ENCODE results near the gene ZNF575.

DNA sequence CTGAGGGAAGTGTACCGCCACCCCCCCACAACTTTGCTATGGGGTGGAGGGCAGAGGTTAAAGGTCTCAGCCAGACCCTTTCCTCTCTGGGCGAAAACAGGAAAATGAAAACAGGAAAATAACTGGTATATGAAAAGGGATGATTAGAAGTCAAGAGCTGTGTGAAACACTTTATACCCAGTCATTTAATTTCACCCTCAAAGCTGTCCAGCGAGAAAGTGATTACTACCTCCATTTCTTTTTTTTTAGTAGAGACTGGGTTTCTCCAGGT, 27.9 kb upstream of the ZNF575 start:
- no peak for TF ChIP-seq NFIC (IDR thresholded peaks at IDR 0.05)
- TF ChIP-seq, protein P1, sequence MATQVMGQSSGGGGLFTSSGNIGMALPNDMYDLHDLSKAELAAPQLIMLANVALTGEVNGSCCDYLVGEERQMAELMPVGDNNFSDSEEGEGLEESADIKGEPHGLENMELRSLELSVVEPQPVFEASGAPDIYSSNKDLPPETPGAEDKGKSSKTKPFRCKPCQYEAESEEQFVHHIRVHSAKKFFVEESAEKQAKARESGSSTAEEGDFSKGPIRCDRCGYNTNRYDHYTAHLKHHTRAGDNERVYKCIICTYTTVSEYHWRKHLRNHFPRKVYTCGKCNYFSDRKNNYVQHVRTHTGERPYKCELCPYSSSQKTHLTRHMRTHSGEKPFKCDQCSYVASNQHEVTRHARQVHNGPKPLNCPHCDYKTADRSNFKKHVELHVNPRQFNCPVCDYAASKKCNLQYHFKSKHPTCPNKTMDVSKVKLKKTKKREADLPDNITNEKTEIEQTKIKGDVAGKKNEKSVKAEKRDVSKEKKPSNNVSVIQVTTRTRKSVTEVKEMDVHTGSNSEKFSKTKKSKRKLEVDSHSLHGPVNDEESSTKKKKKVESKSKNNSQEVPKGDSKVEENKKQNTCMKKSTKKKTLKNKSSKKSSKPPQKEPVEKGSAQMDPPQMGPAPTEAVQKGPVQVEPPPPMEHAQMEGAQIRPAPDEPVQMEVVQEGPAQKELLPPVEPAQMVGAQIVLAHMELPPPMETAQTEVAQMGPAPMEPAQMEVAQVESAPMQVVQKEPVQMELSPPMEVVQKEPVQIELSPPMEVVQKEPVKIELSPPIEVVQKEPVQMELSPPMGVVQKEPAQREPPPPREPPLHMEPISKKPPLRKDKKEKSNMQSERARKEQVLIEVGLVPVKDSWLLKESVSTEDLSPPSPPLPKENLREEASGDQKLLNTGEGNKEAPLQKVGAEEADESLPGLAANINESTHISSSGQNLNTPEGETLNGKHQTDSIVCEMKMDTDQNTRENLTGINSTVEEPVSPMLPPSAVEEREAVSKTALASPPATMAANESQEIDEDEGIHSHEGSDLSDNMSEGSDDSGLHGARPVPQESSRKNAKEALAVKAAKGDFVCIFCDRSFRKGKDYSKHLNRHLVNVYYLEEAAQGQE (IDR thresholded peaks at IDR 0.05; ENCODE audit: low read depth) = no peak
- no peak for TF ChIP-seq YY1 (IDR thresholded peaks at IDR 0.05; ENCODE audit: low read depth)
- no peak for TF ChIP-seq TAF1 (IDR thresholded peaks at IDR 0.05; ENCODE audit: low read depth)
